Testis (tissue), 3 donors: ENCODE data around the gene LRMDA. TPM values are rescaled to one million over a fixed set of nuclear protein-coding genes. Genes with fewer than 3 reads are reported as not detected.

ENCODE experiments used
- DNase-seq: peaks from one replicate; pipeline ENCODE4 v3.0.0-alpha.2; 2019
- H3K27ac ChIP-seq, 2 donors: fragments of 200-600 bp; sonication (generic); one replicate each; pipeline ENCODE4 v1.5.1; 2019
- H3K27me3 ChIP-seq: fragments of 200-600 bp; sonication (generic); one replicate; pipeline ENCODE4 v1.5.1; 2019
- H3K36me3 ChIP-seq: fragments of 200-600 bp; sonication (generic); one replicate; pipeline ENCODE4 v1.5.1; 2017; ENCODE audit warnings: low read depth; ENCODE audit errors: missing control alignments
- H3K4me1 ChIP-seq: fragments of 200-600 bp; sonication (generic); one replicate; pipeline ENCODE4 v1.5.1; 2019
- H3K4me3 ChIP-seq, 2 donors: fragments of 200-600 bp; sonication (generic); one replicate each; pipeline ENCODE4 v1.5.1; 2017 to 2019
- H3K9me3 ChIP-seq: fragments of 200-600 bp; sonication (generic); one replicate; pipeline ENCODE4 v1.5.1; 2017
- CTCF ChIP-seq, 3 experiments: fragments of 450-650 bp in 2 of 3; fragments of 200-600 bp in 1 of 3; sonication (generic) in 1 of 3; IDR thresholded peaks; one replicate each; pipeline ENCODE4 v1.5.1; 2016 to 2019; ENCODE audit warnings: antibody characterized with exemption in 3 of 3, mild to moderate bottlenecking in 2 of 3, moderate library complexity in 1 of 3
- POLR2A ChIP-seq: fragments of 450-650 bp; IDR thresholded peaks from one replicate; pipeline ENCODE4 v1.6.1; 2017; ENCODE audit warnings: antibody characterized with exemption, mild to moderate bottlenecking, moderate library complexity
- WGBS, 2 donors: methylation state at CpG; one replicate each; pipeline ENCODE4 v1.1.5; 2018; 5-methylcytosine and 5-hydroxymethylcytosine counted together
- intact Hi-C: fragments of 100-400 bp; cut with DNase I; formaldehyde crosslinking; loops from one replicate; pipeline ENCODE4 v1.15.1; 2023; ENCODE audit warnings: low total_unique reads
- polyA plus RNA-seq: library from polyadenylated mRNA; stranded (reverse); fragments of 350-450 nt; fragmentation: Illumina TruSeq; extraction: RNeasy Lipid Tissue Mini Kit (QIAGEN cat#74804); gene quantifications from one replicate; pipeline ENCODE4 v1.2.3, GENCODE V29; 2014; ENCODE audit warnings: low read depth, low replicate concordance; ENCODE audit not compliant: insufficient read depth
- total RNA-seq, 2 donors: library from RNA; depleted of rRNA; stranded (reverse); fragments of >200 nt; gene quantifications; one replicate each; pipeline ENCODE4 v1.2.3, GENCODE V29; 2016

LRMDA gene
- total and polyA plus RNA-seq, 3 donors from 2014 or later: 7.6 to 13.8 (median 10.6) TPM

DNA sequence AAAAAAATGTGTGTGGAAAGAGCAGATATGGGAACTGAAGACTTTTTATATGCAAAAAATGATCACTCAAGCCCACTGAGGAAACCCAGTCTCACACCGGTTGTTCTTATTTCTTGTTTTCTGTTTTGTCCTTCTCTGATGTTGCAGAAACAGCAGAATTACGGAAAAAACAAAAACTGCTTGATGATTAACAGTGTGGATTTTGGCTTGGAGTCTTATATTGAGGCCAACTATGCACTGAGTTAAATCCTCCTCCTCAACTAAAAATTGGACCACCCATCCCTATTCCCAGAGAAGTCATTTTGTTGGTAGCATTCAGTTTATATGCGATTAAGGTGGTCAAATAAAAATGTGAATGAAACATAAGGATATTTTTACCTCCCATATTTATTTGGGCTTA is 246.1 kb downstream of the LRMDA start:
- intact Hi-C loops: no loop called here
- Histone ChIP-seq H3K36me3 (no peaks in the 10 kb centered on the region), H3K4me3 (no peak overlapping the region), H3K27ac (peak overlapping the region in 1 of 2 donors; percentile 11), H3K27me3 (no peaks in the 10 kb centered on the region), H3K4me1 (peaks cover 12% of the 10 kb centered on the region), H3K9me3 (no peaks in the 10 kb centered on the region)
- WGBS, 2 donors: 61 to 64% methylated on average over 3 of the region's 3 CpGs
- no peak for DNase-seq
- TF ChIP-seq CTCF (IDR thresholded peaks at IDR 0.05) (no peak), POLR2A (no peak)

DNA sequence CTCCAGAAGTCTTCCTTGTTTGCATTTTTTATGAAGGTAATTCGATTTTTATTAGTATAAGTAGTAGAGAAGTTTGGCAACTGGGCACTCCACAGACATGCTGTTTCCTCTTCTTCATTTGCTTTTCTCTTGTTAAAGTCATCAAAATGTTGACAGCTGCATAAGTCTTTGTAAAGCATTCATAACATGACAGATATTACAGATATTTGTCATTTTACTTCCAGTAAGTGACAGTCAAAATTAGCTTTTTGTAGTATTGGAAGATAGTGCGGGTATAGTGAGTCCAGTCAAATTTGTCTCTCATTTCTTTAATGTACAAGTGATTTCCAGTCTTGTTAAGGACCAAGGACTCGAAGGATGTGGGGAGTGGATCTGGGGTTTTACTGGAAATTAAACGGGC is 247.1 kb downstream of the LRMDA start:
- TF ChIP-seq CTCF (IDR thresholded peaks at IDR 0.05) (no peak), POLR2A (no peak)
- Histone ChIP-seq H3K9me3 (no peaks in the 10 kb centered on the region), H3K27me3 (no peaks in the 10 kb centered on the region), H3K27ac (no peak overlapping the region), H3K4me3 (no peak overlapping the region), H3K36me3 (no peaks in the 10 kb centered on the region), H3K4me1 (peaks cover 12% of the 10 kb centered on the region)
- 91 to 93% methylated on average over 4 of the region's 4 CpGs for WGBS, 2 donors
- intact Hi-C loops: no loop called here
- DNase-seq: no peak

DNA sequence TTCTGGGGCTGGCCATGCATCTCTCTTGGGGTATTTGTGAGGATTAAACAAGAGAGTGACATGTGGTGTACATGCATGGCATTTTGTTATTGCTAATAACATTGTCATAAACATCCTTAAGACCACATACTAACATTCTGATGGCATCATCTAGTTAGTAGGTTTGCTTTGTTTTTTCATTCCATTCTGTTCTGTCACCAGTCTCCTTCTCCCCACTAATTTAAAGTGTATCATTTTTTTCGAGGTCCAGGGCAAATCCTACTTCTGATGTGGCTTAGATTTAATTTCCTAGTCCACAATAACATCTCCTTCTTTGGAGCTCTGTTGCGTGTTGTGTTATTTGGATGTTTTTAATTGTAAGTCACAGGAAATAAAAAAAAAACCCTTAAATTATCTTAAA is 248.1 kb downstream of the LRMDA start:
- DNase-seq: no peak
- no peaks in the 10 kb centered on the region for H3K27me3 ChIP-seq
- TF ChIP-seq POLR2A (no peak), CTCF (IDR thresholded peaks at IDR 0.05) (no peak)
- no peak overlapping the region for H3K4me3 ChIP-seq
- H3K27ac ChIP-seq: no peak overlapping the region
- 87 to 92% methylated on average over 2 of the region's 2 CpGs for WGBS, 2 donors
- H3K36me3 ChIP-seq: no peaks in the 10 kb centered on the region
- no peaks in the 10 kb centered on the region for H3K9me3 ChIP-seq
- intact Hi-C loops: no loop called here
- peaks cover 7% of the 10 kb centered on the region for H3K4me1 ChIP-seq

DNA sequence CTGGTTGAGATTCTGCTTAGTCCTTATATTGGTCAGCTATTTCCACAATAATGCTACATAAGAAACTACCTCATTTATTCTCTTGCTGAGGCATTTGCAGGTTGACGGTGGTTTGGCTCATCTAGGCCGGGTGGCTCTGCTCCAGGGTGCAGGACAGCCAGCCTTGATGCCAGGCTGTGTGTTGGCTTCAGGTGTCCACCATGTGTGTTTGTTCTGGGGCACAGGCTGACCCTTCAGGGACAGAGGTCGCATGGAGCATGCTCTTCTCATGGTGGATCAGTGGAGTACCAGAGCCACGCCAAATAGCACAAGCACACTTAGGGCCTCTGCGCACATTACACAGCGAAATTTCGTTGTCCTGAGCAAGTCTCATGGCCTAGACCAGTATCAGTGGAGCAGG is 249.9 kb downstream of the LRMDA start:
- 91 to 95% methylated on average over 7 of the region's 7 CpGs for WGBS, 2 donors
- no peak overlapping the region for H3K27ac ChIP-seq
- no peak for DNase-seq
- no peaks in the 10 kb centered on the region for H3K36me3 ChIP-seq
- no peaks in the 10 kb centered on the region for H3K9me3 ChIP-seq
- no peaks in the 10 kb centered on the region for H3K27me3 ChIP-seq
- TF ChIP-seq CTCF (IDR thresholded peaks at IDR 0.05): no peak
- TF ChIP-seq POLR2A: no peak
- H3K4me3 ChIP-seq: no peak overlapping the region
- H3K4me1 ChIP-seq: peaks cover 7% of the 10 kb centered on the region
- intact Hi-C loops: no loop called here
